Mesenchymal stem cell (in vitro differentiated cells and primary cell): Measurements from ENCODE around the gene DUSP1.

Source experiments
- DNase-seq: peaks from one replicate; pipeline ENCODE4 v3.0.0-alpha.2; 2013
- H2AFZ ChIP-seq: one replicate; pipeline ENCODE4 v1.6.1; 2013; ENCODE audit warnings: low read depth, mild to moderate bottlenecking, control low read depth, inconsistent platforms, low read length, moderate library complexity
- H2AK5ac ChIP-seq: 2 replicates; pipeline ENCODE4 v1.6.1; 2013; ENCODE audit warnings: low read length, moderate library complexity, mild to moderate bottlenecking, inconsistent platforms; ENCODE audit not compliant: severe bottlenecking
- H2BK120ac ChIP-seq: one replicate; pipeline ENCODE4 v1.6.1; 2013; ENCODE audit warnings: low read depth, mild to moderate bottlenecking, inconsistent platforms, low read length, moderate library complexity
- H2BK12ac ChIP-seq, 2 experiments: one replicate each; pipeline ENCODE4 v1.6.1; 2013; ENCODE audit warnings: inconsistent platforms in 2 of 2, low read length in 2 of 2, mild to moderate bottlenecking in 2 of 2, moderate library complexity in 2 of 2, control low read depth in 1 of 2
- H2BK15ac ChIP-seq: one replicate; pipeline ENCODE4 v1.6.1; 2013; ENCODE audit warnings: mild to moderate bottlenecking, low read depth, inconsistent platforms; ENCODE audit not compliant: poor library complexity, severe bottlenecking
- H2BK5ac ChIP-seq: 2 replicates; pipeline ENCODE4 v1.6.1; 2013; ENCODE audit warnings: low read depth, mild to moderate bottlenecking, low read length, control low read depth, inconsistent platforms; ENCODE audit not compliant: poor library complexity, severe bottlenecking
- H3K14ac ChIP-seq, 2 experiments: one replicate each; pipeline ENCODE4 v1.6.1; 2013; ENCODE audit warnings: inconsistent platforms in 2 of 2, low read length in 2 of 2, control low read depth in 1 of 2, mild to moderate bottlenecking in 1 of 2, moderate library complexity in 1 of 2
- H3K18ac ChIP-seq, 2 experiments: one replicate each; pipeline ENCODE4 v1.6.1; 2013; ENCODE audit warnings: inconsistent platforms in 2 of 2, low read length in 2 of 2, control low read depth in 1 of 2, low read depth in 1 of 2, mild to moderate bottlenecking in 1 of 2
- H3K23ac ChIP-seq, 2 experiments: one replicate each; pipeline ENCODE4 v1.6.1; 2013; ENCODE audit warnings: inconsistent platforms in 2 of 2, low read length in 2 of 2, mild to moderate bottlenecking in 2 of 2, moderate library complexity in 2 of 2, control low read depth in 1 of 2
- H3K27ac ChIP-seq: 2 replicates; pipeline ENCODE4 v1.5.1; 2013; ENCODE audit warnings: mild to moderate bottlenecking, moderate library complexity, low read length, control low read depth, inconsistent platforms; ENCODE audit not compliant: poor library complexity, severe bottlenecking
- H3K27me3 ChIP-seq, 2 experiments: 2 replicates each; pipeline versions ENCODE4 v1.6.1 to v1.7.0; 2013; ENCODE audit warnings: low read length in 2 of 2, mild to moderate bottlenecking in 2 of 2, moderate library complexity in 2 of 2, control low read depth in 1 of 2, inconsistent platforms in 1 of 2; ENCODE audit not compliant: control insufficient read depth in 1 of 2, insufficient read depth in 1 of 2
- H3K36me3 ChIP-seq, 2 experiments: 2 replicates each; pipeline versions ENCODE4 v1.6.1 to v1.7.0; 2013; ENCODE audit warnings: low read length in 2 of 2, control low read depth in 1 of 2, inconsistent platforms in 1 of 2, low read depth in 1 of 2, mild to moderate bottlenecking in 1 of 2; ENCODE audit not compliant: insufficient read depth in 2 of 2, control insufficient read depth in 1 of 2
- H3K4ac ChIP-seq, 2 experiments: one replicate each; pipeline ENCODE4 v1.6.1; 2013; ENCODE audit warnings: inconsistent platforms in 2 of 2, low read length in 2 of 2, mild to moderate bottlenecking in 2 of 2, moderate library complexity in 2 of 2, control low read depth in 1 of 2, low read depth in 1 of 2
- H3K4me1 ChIP-seq: 2 replicates; pipeline ENCODE4 v1.6.1; 2013; ENCODE audit warnings: low read depth, low read length, control low read depth; ENCODE audit not compliant: control insufficient read depth, insufficient read depth
- H3K4me2 ChIP-seq: 2 replicates; pipeline ENCODE4 v1.6.1; 2013; ENCODE audit warnings: low read length, mild to moderate bottlenecking, inconsistent platforms; ENCODE audit not compliant: poor library complexity, severe bottlenecking
- H3K4me3 ChIP-seq, 2 experiments: 2 replicates each; pipeline versions ENCODE4 v1.5.1 to v1.7.0; 2013; ENCODE audit warnings: low read length in 2 of 2, mild to moderate bottlenecking in 2 of 2, control low read depth in 1 of 2, low read depth in 1 of 2; ENCODE audit not compliant: insufficient read depth in 1 of 2
- H3K79me1 ChIP-seq: replicated peaks from 2 replicates; pipeline ENCODE4 v1.6.1; 2013; ENCODE audit warnings: mild to moderate bottlenecking, control low read depth, low read length, inconsistent platforms; ENCODE audit not compliant: poor library complexity, severe bottlenecking
- H3K9ac ChIP-seq: 2 replicates; pipeline ENCODE4 v1.7.0; 2013; ENCODE audit warnings: mild to moderate bottlenecking, low read length, moderate library complexity
- H3K9me3 ChIP-seq: 2 replicates; pipeline ENCODE4 v1.7.0; 2013; ENCODE audit warnings: mild to moderate bottlenecking, low read length; ENCODE audit not compliant: control insufficient read depth
- H4K8ac ChIP-seq: one replicate; pipeline ENCODE4 v1.6.1; 2013; ENCODE audit warnings: inconsistent platforms, mild to moderate bottlenecking, low read length, moderate library complexity
- H4K91ac ChIP-seq: one replicate; pipeline ENCODE4 v1.6.1; 2013; ENCODE audit warnings: mild to moderate bottlenecking, low read length, inconsistent platforms
- WGBS: methylation state at CpG from one replicate; pipeline ENCODE4 v1.1.7; 2013; ENCODE audit warnings: mixed read lengths; 5-methylcytosine and 5-hydroxymethylcytosine counted together

Gene DUSP1

DNA sequence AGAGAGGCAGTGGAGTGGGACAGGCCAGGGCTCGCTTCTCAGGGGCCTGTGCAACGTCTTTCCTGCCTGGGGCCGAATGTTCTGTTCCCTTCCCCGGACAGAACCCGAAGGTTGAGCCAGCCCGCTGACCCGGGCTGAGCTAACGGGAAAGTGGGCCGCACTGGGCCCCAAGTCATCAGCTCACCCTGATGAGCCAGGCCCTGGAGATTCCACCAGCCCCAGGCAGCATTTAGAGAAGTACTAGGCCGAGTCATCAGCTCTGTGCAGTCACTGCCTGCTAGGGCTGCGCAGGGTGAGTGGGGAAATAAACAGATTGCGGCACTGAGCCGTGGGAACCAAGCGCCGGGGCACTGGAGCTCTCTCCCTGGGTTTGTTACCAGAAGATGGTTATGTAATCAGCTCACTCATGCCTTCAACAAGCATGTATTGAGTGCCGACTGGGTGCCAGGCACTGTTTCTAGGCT lies 29.1 kb upstream of the DUSP1 start:
- Histone ChIP-seq H4K91ac (peak overlapping the region; percentile 80), H2BK15ac (peak overlapping the region; percentile 73), H2BK120ac (no peak overlapping the region), H3K9me3 (no peaks in the 10 kb centered on the region), H3K79me1 (no peaks in the 10 kb centered on the region), H3K4me2 (no peak overlapping the region), H3K23ac (no peak overlapping the region), H3K9ac (peak overlapping the region; percentile 64), H3K4me3 (no peak overlapping the region), H4K8ac (peak overlapping the region; percentile 47), H2AK5ac (no peak overlapping the region), H3K4ac (peak overlapping the region; percentile 27 to 49), H2BK12ac (peak overlapping the region; percentile 9 to 73), H3K4me1 (peaks cover 19% of the 10 kb centered on the region), H3K27me3 (no peaks in the 10 kb centered on the region), H2BK5ac (no peak overlapping the region), H3K36me3 (no peaks in the 10 kb centered on the region), H3K14ac (no peak overlapping the region), H3K18ac (peak overlapping the region; percentile 40 to 84), H3K27ac (no peak overlapping the region), H2AFZ (no peak overlapping the region)
- 42% methylated on average over 16 of the region's 16 CpGs for WGBS
- DNase-seq: peak; percentile 99

DNA sequence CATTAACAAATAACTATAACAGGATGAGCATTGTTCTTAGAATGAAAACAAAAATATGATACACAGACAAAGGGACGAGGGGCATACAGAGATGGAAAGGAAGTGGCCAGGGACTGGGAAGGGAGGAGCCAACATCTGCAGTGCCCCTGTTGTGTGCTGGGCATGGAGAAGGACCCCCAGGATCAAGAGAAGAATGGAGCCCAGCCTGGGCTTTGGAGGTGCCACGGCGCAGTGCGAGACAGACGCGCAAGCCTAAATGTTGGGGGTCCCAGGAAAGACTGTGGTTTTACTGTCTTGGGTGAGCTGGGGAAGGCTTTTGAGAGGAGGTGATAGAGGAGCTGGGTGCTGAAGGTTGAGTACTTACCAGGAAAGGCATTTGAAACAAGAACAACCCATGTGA lies 28.4 kb upstream of the DUSP1 start:
- Histone ChIP-seq H2BK12ac (peak overlapping the region; percentile 61 to 89), H3K36me3 (no peaks in the 10 kb centered on the region), H3K18ac (peak overlapping the region; percentile 40 to 78), H3K9ac (peak overlapping the region; percentile 64), H2BK15ac (peak overlapping the region; percentile 6), H2AFZ (no peak overlapping the region), H2BK120ac (no peak overlapping the region), H3K14ac (peak overlapping the region in 1 of 2 experiments; percentile 41), H3K23ac (no peak overlapping the region), H3K79me1 (no peaks in the 10 kb centered on the region), H3K27me3 (no peaks in the 10 kb centered on the region), H3K4me3 (peak overlapping the region in 1 of 2 experiments; percentile 2), H2AK5ac (peak overlapping the region; percentile 88), H4K91ac (peak overlapping the region; percentile 77), H4K8ac (peak overlapping the region; percentile 90), H3K4ac (peak overlapping the region; percentile 5 to 43), H2BK5ac (no peak overlapping the region), H3K27ac (no peak overlapping the region), H3K4me2 (no peak overlapping the region), H3K4me1 (peaks cover 22% of the 10 kb centered on the region), H3K9me3 (no peaks in the 10 kb centered on the region)
- WGBS: 88% methylated on average over 6 of the region's 6 CpGs
- no peak for DNase-seq

DNA sequence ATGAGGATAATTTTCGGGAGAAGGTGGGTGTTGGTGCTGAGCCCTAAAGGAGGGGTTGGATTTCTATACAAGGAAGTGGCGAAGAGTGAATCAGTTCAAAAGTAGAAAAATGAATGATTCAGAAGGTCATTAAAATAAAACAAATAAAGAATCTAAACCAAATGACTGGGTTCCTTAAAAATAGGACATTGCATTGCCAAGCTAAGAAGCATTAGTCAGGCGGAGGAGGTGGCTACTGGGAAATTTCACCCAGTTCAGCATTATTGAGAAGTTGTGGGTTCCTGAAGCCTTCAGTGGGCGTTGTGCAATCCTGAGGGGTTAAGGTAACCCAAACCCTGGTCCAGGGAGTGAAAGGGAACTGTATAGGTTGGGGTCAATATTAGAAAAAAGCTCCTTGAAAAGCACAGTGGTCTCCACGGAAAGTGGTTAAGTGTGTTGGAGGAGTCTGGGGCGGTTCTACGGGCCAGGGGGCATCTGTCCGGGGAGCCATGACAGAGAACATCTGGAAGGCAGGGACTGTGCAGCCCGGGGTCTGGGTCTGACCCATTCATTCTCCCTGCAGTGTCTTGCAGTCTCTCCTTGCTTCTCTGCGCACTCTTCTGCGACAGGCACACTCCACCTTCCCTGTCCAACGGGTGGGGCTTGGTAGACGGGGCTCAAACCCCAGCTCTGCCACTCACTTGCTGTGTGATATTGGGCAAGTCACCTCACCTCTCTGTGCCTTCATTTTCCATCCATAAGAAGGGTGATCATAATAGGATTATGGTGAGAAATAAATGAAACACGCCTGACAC lies 27.6 kb upstream of the DUSP1 start:
- peak overlapping the region in 1 of 2 experiments; percentile 29 for H3K4me3 ChIP-seq
- H3K18ac ChIP-seq: no peak overlapping the region
- WGBS: 80% methylated on average over 12 of the region's 14 CpGs
- H3K4me1 ChIP-seq: peaks cover 23% of the 10 kb centered on the region
- H3K27me3 ChIP-seq: no peaks in the 10 kb centered on the region
- H2AK5ac ChIP-seq: peak overlapping the region; percentile 0
- no peak overlapping the region for H4K8ac ChIP-seq
- peak overlapping the region; percentile 67 for H3K9ac ChIP-seq
- H3K36me3 ChIP-seq: no peaks in the 10 kb centered on the region
- H3K27ac ChIP-seq: peak overlapping the region; percentile 24
- DNase-seq: peak; percentile 86
- H2AFZ ChIP-seq: no peak overlapping the region
- no peak overlapping the region for H3K23ac ChIP-seq
- H4K91ac ChIP-seq: peak overlapping the region; percentile 8
- H3K4ac ChIP-seq: peak overlapping the region in 1 of 2 experiments; percentile 60
- H3K14ac ChIP-seq: no peak overlapping the region
- no peaks in the 10 kb centered on the region for H3K9me3 ChIP-seq
- no peak overlapping the region for H2BK5ac ChIP-seq
- no peak overlapping the region for H3K4me2 ChIP-seq
- peak overlapping the region; percentile 22 to 76 for H2BK12ac ChIP-seq
- no peak overlapping the region for H2BK15ac ChIP-seq
- H3K79me1 ChIP-seq: no peaks in the 10 kb centered on the region
- no peak overlapping the region for H2BK120ac ChIP-seq

DNA sequence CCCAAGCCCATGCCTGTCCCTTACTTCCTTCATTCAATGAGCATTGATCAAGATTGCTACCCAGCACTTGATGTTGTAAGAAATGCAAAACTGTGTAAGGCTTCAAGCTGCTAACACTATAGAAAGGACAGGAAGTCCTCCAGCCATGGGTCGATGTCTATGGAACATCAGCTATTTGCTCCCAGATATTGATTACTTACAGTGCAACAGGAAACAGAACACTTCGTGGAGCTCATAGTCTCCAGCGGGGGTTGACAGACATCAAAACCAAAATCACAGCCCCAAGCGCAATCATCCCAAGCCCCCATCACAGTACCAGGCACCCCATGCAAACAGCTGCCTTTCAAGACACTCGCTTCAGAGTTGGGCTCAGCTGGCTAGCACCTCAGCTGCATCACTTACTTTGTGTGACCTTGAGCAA lies 26.8 kb upstream of the DUSP1 start:
- H2BK120ac ChIP-seq: no peak overlapping the region
- no peak overlapping the region for H3K27ac ChIP-seq
- H3K4ac ChIP-seq: peak overlapping the region in 1 of 2 experiments; percentile 7
- H3K4me3 ChIP-seq: peak overlapping the region in 1 of 2 experiments; percentile 29
- no peaks in the 10 kb centered on the region for H3K36me3 ChIP-seq
- no peaks in the 10 kb centered on the region for H3K79me1 ChIP-seq
- no peak overlapping the region for H2BK5ac ChIP-seq
- H3K18ac ChIP-seq: peak overlapping the region in 1 of 2 experiments; percentile 54
- DNase-seq: no peak
- H4K91ac ChIP-seq: no peak overlapping the region
- H2AFZ ChIP-seq: no peak overlapping the region
- H3K9ac ChIP-seq: peak overlapping the region; percentile 67
- H4K8ac ChIP-seq: no peak overlapping the region
- no peaks in the 10 kb centered on the region for H3K9me3 ChIP-seq
- 77% methylated on average over 5 of the region's 5 CpGs for WGBS
- H2BK12ac ChIP-seq: peak overlapping the region; percentile 33 to 45
- no peak overlapping the region for H3K4me2 ChIP-seq
- peak overlapping the region; percentile 37 for H2AK5ac ChIP-seq
- H2BK15ac ChIP-seq: no peak overlapping the region
- no peaks in the 10 kb centered on the region for H3K27me3 ChIP-seq
- no peak overlapping the region for H3K23ac ChIP-seq
- peaks cover 23% of the 10 kb centered on the region for H3K4me1 ChIP-seq
- no peak overlapping the region for H3K14ac ChIP-seq
